Measurements from ENCODE around the gene FAM3C.
"Not testable (repeated sequence)": the region's sequence is repeated elsewhere in the genome, so short reads cannot be mapped to it uniquely, and the experiment has no call there.

Gene FAM3C, protein sequence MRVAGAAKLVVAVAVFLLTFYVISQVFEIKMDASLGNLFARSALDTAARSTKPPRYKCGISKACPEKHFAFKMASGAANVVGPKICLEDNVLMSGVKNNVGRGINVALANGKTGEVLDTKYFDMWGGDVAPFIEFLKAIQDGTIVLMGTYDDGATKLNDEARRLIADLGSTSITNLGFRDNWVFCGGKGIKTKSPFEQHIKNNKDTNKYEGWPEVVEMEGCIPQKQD

DNA sequence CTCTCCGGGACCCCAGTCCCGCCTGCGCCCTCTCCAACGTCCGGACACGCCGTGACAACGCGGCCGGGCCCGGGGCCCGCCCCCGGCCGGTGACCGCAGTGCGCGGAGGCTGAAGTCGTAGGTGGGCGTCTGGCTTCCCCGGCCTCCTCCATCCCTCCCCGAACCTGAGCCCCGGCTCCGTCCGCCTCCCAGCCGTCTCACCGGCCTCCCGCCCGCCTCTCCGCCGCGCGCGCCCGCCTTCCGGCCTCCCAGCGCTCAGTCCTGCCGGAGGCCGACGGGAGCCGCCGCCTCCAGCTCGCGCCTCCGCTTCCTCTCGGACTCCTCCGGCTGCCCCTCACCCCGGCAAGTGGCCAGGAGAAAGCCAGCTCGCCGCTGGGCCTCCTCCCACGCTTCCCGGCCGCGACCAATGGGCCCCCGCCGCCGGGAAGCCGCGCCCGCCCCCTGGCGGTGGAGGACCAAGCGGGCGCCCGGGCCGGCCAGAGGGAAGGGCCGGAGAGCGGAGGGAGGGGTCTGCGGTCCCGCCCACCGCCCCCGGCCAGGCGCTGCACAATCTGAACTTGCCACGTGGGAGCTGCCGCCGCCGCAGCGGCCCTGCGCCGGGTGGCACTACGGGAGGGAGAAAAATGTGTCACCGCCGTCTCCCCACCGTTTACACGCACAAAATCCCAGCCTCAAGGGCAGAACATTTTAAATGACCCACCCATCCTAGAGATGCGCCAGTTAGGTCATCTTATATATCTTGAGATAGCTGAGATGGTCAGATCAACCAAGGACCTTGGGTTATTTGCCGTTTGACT lies at the start of gene FAM3C:
Gene FAM3C (minus strand): TSS at position 348 of the 797 bp plus-strand sequence. CDS start 13,339 bp downstream, outside the sequence.
- peak; percentile 86 for DNase-seq

DNA sequence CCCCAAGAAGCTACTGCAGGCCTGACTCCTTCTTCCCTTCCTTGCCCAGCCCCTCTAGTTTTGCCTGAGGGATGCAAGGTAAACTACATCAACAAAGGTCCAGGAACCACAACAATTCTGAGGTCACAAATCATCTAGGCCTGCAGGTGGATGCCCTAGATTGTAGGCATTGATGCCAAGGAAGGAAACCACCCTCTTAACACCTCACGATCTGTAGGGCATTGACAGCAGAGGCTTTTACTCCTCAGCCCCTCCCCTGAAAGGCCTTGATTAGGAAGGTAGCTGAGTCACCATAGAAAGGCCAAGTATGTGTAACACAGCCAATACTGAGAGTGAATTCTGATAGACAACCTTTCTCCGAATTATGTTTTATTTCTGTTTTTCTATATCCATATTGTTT lies 46.7 kb upstream of the FAM3C start:
- no peak for DNase-seq

DNA sequence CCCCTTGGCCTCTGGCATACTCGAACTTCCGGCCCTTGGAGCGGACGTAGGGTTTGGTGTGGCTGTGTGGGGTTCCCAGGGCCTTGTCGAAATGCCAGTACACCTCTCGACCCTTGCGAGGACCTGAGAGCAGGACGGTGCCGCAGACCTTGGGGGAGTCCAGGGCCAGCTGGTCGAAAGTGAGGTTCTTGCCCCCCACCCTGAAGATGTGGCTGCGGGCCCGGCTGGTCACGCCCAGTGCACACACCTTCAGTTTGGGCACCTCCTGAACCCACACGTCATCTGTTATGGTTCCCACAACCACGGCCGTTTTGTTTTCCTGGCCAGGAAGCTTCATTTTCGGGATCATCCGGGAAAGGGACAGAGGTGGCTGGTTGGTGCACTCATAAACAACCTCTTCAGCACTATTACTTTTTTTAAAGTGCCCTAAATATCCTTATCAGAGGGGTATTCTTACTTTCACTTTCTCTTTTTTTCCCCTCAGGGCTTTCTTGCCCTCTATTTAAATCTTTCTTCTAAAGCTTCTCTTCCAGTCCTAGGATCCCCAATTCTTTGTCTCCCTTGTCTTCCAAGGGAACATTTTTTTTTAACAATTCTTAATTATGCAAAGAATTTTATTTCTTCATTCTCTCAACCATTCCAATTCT lies 44.9 kb upstream of the FAM3C start:
- no peak for DNase-seq

DNA sequence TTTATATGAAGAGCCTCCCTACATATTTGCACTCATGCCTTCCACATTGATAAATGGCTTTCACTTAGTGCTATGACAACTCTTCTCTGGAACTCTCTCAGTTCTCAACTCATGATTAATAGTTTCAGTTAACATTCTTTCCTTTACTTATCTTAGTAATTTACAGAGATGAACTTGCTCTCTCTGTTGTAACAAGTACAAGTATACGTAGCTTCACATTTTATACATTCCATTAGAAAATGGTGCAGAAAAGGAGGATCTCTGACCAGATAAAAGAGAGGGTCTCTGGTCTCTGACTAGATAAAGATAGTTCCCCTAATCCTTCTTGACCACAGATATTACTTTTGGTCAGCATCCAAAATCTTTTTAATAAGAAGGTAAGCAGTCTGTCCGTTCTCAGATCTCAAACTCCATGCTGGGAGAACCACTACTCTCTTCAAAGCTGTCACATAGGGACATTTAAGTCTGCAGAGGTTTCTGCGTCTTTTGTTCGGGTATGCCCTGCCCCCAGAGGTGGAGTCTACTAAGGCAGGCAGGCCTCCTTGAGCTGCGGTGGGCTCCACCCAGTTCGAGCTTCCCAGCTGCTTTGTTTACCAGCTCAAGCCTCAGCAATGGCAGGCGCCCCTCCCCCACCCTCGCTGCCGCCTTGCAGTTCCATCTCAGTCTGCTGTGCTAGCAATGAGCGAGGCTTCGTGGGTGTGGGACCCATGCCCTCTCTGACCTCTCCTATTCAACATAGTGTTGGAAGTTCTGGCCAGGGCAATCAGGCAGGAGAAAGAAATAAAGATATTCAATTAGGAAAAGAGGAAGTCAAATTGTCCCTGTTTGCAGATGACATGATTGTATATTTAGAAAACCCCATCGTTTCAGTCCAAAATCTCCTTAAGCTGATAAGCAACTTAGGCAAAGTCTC lies 42.2 kb upstream of the FAM3C start:
- DNase-seq: peak; percentile 88

DNA sequence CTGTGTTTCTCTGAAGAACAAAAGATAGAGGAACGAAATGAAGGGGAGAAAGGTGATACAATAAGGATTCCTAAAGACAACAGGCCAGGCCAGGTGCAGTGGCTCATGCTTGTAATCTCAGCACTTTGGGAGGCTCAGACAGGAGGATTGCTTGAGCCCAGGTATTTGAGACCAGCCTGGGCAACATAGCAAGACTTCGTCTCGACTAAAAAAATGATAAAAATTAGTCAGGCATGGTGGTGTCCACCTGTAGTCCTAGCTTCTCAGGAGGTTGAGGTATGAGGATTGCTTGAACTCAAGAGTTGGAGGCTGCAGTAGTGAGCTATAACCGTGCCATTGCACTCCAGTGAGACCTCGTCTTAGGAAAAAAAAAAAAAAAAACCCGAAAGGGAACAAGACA lies 41.4 kb upstream of the FAM3C start:
- DNase-seq: no peak

DNA sequence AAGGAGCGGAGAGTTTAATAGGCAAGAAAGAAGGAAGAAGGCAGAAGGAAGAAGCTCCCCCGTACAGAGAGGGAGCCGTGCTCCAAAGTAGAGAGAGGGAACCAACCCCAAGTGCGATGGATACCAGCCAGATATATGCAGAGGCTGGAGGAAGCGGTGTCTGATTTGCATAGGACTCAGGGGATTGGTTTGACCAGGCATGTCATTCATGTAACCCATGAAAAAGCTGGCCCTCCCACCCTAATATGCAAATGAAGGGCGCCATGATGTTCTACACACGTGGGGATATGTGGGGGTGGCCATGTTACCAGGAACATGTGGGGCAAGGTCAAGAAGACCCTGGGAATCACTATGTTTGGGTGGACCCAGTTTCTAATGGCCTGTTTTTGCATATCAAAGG lies 40.6 kb upstream of the FAM3C start:
- no peak for DNase-seq

DNA sequence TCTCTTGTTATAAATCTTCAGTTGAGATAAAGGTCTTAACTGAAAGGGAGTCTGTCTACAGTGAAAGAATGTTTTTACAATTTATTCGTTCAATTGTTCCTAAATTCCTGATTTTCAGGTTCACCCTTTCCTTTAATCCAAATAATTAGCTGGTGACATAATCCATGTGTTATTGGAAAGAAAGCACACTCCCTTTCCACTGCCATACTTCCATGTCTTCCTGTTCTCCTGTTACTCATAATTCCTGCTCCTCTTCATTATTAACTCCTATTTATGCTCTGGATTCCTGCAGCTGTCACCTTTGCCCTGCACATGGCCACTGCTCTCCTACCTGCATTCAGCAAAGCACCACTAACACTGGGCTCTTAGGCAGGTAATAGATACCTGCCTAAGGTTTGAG lies 40.0 kb upstream of the FAM3C start:
- no peak for DNase-seq

DNA sequence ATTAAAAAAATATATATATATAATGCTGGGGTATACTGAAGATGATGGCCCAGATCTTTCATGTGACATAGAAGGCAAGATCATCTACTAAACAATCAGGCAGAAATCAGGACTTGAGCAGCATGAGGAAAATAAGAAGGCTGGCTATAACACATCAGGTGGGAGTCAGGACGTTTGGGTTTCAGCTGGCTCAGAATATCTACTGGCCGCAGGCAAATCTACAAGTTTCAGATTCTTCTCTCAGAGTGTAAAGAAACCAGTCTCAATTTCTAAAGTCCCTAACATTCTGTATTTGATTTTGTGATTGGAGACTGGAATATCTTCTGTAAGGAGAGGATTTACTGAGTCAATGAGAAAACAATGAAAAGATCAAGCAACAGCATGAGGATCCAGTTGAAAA lies 37.7 kb upstream of the FAM3C start:
- peak; percentile 23 for DNase-seq

DNA sequence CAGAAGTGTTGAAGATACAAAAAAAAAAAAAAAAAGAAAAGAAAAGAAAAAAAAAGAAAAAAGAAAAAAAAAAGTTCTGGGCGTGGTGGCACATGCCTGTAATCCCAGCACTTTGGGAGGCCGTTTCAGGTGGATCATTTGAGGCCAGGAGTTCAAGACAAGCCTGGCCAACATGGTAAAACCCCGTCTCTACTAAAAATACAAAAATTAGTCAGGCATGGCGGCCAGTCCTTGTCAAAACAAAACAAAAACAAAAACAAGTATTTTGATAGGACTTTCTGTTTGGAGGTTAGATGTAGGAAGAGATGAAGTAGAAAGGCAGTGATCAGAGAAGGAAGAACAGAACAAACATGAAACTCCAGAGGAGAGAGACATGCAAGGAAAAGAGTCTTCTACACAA lies 36.4 kb upstream of the FAM3C start:
- DNase-seq: not testable (repeated sequence)

DNA sequence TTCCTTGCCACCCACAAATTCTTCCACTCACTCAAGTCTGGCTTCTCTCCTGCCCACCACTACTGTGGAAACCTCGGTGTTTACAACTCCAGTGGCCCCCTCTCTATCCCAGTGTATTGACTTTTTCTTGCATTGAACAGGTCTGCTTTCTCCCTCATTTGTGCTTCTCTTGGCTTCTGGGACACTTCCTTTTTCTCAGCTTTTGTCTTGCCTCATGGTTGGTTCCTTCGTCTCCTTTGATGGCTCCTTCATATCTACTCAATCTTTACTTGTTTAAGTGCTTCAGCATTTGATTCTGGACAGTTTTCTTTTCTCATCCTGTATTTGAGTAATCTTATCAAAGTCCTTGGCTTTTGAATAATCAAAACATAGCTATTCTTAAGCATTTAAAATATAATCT lies 35.9 kb upstream of the FAM3C start:
- no peak for DNase-seq

DNA sequence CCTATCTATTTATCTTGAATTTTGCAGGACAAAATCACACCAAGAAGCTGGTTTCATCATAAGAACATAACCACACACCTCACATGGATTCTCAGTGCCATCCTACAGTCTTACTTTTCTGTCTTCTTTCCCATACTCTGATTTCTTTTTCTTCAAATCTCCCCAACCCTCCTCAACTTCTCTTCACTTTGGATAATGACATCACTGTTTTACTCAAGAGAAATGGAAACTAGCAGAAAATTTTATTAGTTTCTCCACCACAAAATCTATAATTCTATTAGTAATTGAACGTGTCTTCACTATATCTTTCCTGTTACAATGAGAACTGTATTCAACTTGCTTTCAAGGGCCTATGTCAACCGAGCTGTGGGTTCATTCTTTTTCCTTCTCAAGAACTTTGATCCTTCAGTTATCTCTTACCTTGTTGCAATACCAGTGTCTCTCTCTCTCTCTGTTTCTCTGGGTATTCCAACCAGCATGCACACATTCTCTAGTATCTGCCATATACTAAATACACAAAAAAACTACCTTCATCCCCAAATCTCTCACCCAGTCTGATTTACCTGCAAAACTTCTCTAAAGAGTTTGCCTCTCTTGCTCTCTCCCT lies 35.4 kb upstream of the FAM3C start:
- no peak for DNase-seq

DNA sequence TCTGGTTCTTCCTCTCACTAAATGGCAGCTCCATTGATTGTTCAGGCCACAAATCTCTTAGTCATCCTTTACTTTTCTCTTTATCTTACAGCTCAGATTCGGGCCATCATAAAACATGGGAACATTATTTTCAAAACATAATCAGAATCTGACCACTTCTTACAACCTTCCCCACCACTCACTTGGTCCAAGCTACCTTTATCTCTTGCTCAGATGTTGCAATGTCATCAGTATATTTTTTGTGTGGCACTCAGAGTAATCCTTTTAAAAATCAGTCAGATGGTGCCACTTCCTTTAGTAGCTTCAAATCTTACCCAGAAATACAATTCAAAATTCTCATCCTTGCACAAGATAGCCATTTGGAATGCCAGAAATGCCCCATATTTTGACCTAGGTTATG lies 34.5 kb upstream of the FAM3C start:
- no peak for DNase-seq

DNA sequence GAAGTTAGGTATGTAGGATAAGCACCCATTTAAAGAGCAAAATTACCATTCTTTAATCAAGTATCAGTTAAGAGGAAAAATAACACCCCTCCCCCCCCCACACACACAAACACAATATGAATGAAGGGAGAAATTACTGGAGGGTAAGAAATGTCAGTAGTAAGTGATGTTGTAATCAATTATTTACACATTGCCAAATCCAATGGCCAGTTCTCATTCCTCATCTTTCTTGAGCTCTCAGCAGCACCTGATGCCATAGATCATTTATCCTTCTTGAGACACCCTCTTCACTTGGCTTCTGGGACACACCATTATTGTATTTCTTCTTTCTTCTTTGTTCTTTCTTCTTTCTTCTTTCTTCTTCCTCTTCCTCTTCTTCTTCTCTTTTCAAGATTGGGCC lies 33.7 kb upstream of the FAM3C start:
- DNase-seq: peak; percentile 26

DNA sequence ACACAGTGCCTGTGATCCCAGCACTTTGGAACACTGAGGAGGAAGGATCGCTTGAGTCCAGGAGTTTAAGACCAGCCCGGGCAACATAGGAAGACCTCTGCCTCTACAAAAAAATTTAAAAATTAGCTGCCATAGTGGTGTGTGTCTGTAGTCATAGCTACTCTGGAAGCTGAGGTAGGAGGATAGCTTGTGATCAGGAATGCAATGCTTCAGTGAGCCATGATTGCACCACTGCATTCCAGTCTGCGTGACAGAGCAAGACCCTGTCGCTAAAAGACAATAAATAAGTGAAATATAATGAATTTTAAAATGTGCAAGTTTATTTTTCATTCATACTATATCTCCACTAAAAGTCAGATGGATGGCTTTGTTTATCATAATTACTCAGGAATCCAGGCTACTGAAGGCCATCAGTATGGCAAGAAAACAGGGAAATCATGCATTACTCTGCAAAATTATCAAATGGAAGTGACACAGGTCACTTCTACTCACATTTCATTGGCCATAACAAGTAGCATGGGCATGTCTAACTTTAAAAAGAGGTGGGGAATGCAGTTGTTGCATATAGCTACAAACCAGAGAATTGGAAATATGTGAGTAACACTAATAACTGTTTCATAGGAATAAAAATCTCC lies 32.9 kb upstream of the FAM3C start:
- peak; percentile 96 for DNase-seq

DNA sequence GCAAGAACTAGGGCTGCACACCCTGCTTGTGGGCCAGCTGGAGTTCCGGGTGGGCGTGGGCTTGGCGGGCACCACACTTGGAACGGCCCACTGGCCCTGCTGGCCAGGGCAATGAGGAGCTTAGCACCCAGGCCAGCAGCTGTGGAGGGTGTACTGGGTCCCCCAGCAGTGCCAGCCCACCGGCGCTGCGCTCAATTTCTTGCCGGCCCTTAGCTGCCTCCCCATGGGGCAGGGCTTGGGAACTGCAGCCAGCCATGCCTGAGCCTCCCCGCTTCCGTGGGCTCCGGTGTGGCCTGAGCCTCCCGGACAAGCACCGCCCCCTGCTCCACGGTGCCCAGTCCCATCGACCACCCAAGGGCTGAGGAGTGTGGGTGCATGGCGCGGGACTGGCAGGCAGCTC lies 25.6 kb upstream of the FAM3C start:
- not testable (repeated sequence) for DNase-seq

DNA sequence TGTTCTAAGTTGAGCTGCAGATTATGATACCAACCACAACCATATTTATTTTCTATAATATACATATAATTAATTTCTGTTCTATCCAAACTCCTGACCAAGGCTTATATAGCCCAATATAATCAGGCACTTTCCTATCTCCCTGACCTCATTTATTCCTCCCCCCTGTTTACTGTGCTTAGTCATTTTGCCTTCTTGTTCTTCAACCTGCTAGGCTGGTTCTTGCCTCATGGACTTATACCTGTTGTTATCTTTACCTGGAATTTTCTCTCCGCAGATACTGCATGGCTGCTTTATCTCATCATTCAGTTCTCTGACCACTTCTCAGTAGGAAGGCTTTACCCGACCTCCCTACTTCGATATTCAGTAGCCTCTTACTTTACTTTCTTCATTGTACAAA lies 24.9 kb upstream of the FAM3C start:
- DNase-seq: no peak

DNA sequence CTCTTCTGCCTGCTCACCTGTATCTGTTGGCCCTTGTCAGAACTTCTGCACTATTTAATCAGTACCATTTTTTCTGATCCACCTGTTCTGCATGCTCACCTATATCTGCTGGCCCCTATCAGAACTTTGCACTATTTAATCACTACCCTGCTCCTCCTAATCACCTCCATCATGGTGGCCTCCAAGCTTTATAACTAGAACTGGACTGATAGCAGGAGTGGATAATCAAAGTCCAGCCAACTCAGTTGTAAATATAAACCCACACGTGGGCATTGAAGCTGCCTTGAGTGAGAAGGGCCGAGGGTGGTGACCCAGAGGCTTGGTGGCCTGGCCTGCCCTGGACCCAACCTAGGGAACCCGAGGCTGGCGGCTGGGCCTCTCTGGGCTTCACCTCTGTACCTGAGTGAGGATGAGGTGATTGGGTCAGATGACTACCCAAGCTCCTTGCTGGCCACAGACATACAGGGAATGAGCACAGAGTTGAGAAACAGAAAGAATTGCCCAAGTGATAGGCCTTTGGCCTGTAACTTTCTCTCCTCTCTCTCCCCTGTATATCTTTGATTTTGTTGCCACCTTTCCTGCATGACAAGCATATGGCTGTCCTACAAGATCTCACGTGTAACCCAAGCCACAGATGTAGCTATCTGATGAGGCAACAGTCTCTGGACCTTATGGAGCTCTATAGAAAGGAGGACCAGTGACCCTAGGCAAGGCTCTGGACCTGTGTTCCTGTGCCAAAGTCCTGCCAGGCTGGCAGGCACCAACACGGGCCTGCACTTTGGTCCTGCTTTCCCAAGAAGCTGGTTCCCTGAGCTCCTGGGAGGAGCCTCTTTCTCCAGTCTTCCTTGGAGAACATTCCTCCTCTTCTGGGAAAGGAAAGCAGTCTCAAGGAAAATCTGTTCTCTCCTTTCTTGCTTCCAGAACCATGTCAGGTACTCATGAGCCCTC lies 23.4 kb upstream of the FAM3C start:
- DNase-seq: no peak

DNA sequence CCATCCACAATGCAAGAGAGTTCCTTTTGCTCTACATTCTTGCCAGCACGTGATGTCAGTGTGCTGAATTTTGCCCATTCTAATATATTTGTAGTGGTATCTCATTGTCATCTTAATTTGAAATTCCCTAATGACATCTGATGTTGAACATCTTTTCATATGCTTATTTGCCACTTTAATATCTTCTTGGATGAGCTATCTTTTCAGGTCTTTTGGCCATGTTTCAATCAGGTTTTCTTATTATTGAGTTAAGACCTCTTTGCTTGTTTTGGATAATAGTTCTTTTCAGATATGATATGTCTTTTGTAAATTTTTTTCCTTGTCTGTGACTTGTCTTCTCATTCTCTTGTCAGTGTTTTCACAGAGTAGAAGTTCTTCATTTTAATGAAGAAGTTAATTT lies 20.4 kb upstream of the FAM3C start:
- no peak for DNase-seq

DNA sequence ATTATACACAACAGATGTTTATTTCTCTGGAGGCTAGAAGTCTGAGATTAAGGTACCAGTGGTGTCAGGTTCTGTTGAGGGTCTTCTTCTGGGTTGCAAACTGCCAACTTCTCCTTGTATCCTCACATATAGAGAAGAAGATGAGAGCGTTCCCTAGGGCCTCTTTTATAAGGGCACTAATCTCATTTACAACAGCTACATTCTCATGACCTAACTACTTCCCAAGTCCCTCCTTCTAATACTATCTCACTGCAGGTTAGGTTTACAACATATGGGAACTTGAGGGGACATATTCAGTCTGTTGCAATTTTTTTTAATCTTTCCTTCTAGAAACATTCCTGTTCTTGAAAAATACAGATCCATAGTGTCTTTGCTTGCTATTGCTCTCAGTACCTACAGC lies 18.3 kb upstream of the FAM3C start:
- no peak for DNase-seq

DNA sequence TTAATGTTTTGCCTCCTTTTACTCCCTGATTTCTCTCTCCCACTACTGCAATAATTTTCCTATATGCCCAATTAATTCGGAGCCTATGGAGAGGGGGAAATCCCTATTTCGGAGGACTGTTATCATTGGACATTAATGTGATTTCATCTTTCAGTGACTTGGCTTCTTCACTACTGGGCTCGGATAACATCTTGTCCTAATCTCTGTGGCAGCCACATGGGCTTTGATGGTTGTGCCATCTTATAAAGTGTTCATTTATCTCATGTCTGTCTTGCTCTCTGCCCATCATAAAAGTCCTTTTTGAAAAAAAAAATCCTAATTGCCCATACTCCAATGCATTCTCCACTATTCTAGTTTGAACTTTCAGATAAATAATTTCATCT lies 15.5 kb upstream of the FAM3C start:
- no peak for DNase-seq

Measured in kidney glomerular epithelial cell (primary cell).